ENCODE data around the gene MGLL.

GRCh38 chr3:127645371-127646015 is 176.8 kb downstream of the MGLL start:
- TF ChIP-seq, protein P1, sequence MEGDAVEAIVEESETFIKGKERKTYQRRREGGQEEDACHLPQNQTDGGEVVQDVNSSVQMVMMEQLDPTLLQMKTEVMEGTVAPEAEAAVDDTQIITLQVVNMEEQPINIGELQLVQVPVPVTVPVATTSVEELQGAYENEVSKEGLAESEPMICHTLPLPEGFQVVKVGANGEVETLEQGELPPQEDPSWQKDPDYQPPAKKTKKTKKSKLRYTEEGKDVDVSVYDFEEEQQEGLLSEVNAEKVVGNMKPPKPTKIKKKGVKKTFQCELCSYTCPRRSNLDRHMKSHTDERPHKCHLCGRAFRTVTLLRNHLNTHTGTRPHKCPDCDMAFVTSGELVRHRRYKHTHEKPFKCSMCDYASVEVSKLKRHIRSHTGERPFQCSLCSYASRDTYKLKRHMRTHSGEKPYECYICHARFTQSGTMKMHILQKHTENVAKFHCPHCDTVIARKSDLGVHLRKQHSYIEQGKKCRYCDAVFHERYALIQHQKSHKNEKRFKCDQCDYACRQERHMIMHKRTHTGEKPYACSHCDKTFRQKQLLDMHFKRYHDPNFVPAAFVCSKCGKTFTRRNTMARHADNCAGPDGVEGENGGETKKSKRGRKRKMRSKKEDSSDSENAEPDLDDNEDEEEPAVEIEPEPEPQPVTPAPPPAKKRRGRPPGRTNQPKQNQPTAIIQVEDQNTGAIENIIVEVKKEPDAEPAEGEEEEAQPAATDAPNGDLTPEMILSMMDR (IDR thresholded peaks at IDR 0.05): no peak
- no peak for TF ChIP-seq POLR2A (IDR thresholded peaks at IDR 0.05)
